ENCODE results near the gene PLAAT3. TPM values are rescaled to one million over a fixed set of nuclear protein-coding genes. Genes with fewer than 3 reads are reported as not detected.
"Not testable (repeated sequence)": the region's sequence is repeated elsewhere in the genome, so short reads cannot be mapped to it uniquely, and the experiment has no call there.

The PLAAT3 gene
- total RNA-seq, 2 experiments from 2014 or later, result 4.8 to 6.5 TPM

- DNase-seq (no peak), ATAC-seq (no peak)
- H3K9me3 Mint-ChIP-seq, result no peaks in the 10 kb centered on the region
- H3K27me3 Mint-ChIP-seq, result no peaks in the 10 kb centered on the region
- H3K4me3 Mint-ChIP-seq, result no peak overlapping the region
- H3K27ac Mint-ChIP-seq, result peak overlapping the region; percentile 11
- ChIA-PET CTCF (interaction anchor here (2.8 kb wide), 1 partner anchor 11 kb away, joined by 7 read pairs; the partner anchor contains the start of gene PLAAT4), POLR2A (interaction anchor here (1.3 to 3.7 kb wide), 2 partner anchors 10 to 14 kb away, joined by 3 to 17 read pairs; partner anchors contain the start of gene PLAAT4)
- peaks cover 3% of the 10 kb centered on the region for H3K36me3 Mint-ChIP-seq (ENCODE audit: low read depth)
- H3K4me1 Mint-ChIP-seq (ENCODE audit: low read depth), result peaks cover 29% of the 10 kb centered on the region
- TF ChIP-seq CTCF (IDR thresholded peaks at IDR 0.05), result no peak
- intact Hi-C loops (cut with micrococcal nuclease), result no loop called here
Measured at GRCh38 chr11:63547061-63547460, 67.2 kb downstream of the PLAAT3 start.

DNA sequence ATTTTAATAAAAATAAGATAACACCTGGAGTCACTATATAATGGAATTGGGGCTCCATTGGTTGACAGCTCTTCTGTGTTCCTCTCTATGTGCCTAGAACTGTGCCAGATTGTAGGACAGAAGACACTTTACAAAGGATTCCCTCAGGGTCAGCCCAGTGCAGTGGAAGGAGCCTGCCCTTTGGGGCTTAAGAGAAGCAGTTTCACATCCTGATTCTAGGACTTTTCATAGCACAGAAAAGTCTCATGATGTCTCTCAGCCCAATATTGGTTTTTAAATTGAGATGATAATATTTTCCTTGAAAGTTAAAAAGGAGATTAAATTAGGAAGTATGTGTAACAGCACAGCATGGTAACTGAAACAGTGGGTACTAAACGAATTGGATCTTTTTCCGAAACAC, 70.5 kb downstream of the PLAAT3 start:
- Mint-ChIP-seq H3K4me3 (no peak overlapping the region), H3K9me3 (no peaks in the 10 kb centered on the region), H3K4me1 (ENCODE audit: low read depth) (peaks cover 26% of the 10 kb centered on the region), H3K27me3 (no peaks in the 10 kb centered on the region), H3K36me3 (ENCODE audit: low read depth) (no peaks in the 10 kb centered on the region), H3K27ac (no peak overlapping the region)
- ChIA-PET CTCF (interaction anchor here (1.4 to 2.7 kb wide), 2 partner anchors 10 to 64 kb away, joined by 4 to 12 read pairs; no protein-coding TSS in a partner anchor), POLR2A (interaction anchor here (2.8 kb wide), 1 partner anchor 7 kb away, joined by 13 read pairs; no protein-coding TSS in a partner anchor)
- TF ChIP-seq CTCF (IDR thresholded peaks at IDR 0.05), result no peak
- DNase-seq (no peak), ATAC-seq (no peak)
- intact Hi-C loops (cut with micrococcal nuclease), result no loop called here

- peak overlapping the region; percentile 25 for H3K27ac Mint-ChIP-seq
- POLR2A ChIA-PET, result interaction anchor here (2.8 kb wide), 1 partner anchor 9 kb away, joined by 13 read pairs; no protein-coding TSS in a partner anchor
Measured at GRCh38 chr11:63542506-63542905, 71.7 kb downstream of the PLAAT3 start.

GRCh38 chr11:63537293-63538101, 76.7 kb downstream of the PLAAT3 start:
- ATAC-seq, result peak; percentile 21
- Mint-ChIP-seq H3K27ac (peak overlapping the region; percentile 87), H3K27me3 (no peaks in the 10 kb centered on the region), H3K4me3 (peak overlapping the region; percentile 80), H3K36me3 (ENCODE audit: low read depth) (no peaks in the 10 kb centered on the region), H3K9me3 (no peaks in the 10 kb centered on the region), H3K4me1 (ENCODE audit: low read depth) (peaks cover 76% of the 10 kb centered on the region)
- POLR2A ChIA-PET, result interaction anchor here (0.6 to 6.4 kb wide), 6 partner anchors 8 to 1721 kb away, joined by 3 to 107 read pairs (median 14); partner anchors contain the start of gene PLAAT2
- intact Hi-C loops (cut with micrococcal nuclease), result no loop called here
- CTCF ChIA-PET, result interaction anchor here (1.1 to 2.9 kb wide), 7 partner anchors 8 to 201 kb away, joined by 4 to 7 read pairs (median 7); partner anchors contain the start of gene PLAAT2
- DNase-seq, result no peak
- TF ChIP-seq CTCF (IDR thresholded peaks at IDR 0.05), result no peak

More at GRCh38 chr11:63542506-63542905, 71.7 kb downstream of the PLAAT3 start:
- H3K36me3 Mint-ChIP-seq (ENCODE audit: low read depth); H3K9me3 Mint-ChIP-seq; intact Hi-C loops (cut with micrococcal nuclease); DNase-seq; H3K4me3 Mint-ChIP-seq; ATAC-seq; H3K27me3 Mint-ChIP-seq: not testable (repeated sequence)
- CTCF ChIA-PET, result interaction anchor here (2.7 kb wide), 1 partner anchor 63 kb away, joined by 12 read pairs; no protein-coding TSS in a partner anchor
- H3K4me1 Mint-ChIP-seq (ENCODE audit: low read depth), result peaks cover 37% of the 10 kb centered on the region

GRCh38 chr11:63536669-63537292, 77.5 kb downstream of the PLAAT3 start, which contains the start of gene PLAAT4:
PLAAT4 (plus strand) TSS chr11:63536808; CDS start chr11:63536869, 61 bp downstream.
- Mint-ChIP-seq H3K27me3 (no peaks in the 10 kb centered on the region), H3K4me1 (ENCODE audit: low read depth) (peaks cover 76% of the 10 kb centered on the region), H3K36me3 (ENCODE audit: low read depth) (no peaks in the 10 kb centered on the region), H3K27ac (peak within 1 kb of the TSS; percentile 87), H3K4me3 (peak within 1 kb of the TSS; percentile 80), H3K9me3 (no peaks in the 10 kb centered on the region)
- POLR2A ChIA-PET, result interaction anchor here (0.6 to 6.4 kb wide), 8 partner anchors 9 to 1720 kb away, joined by 3 to 107 read pairs (median 8); partner anchors contain the start of genes ATL3 and PLAAT2
- intact Hi-C loops (cut with micrococcal nuclease), result no loop called here
- CTCF ChIA-PET, result interaction anchor here (1.2 to 2.9 kb wide), 7 partner anchors 9 to 202 kb away, joined by 4 to 7 read pairs (median 7); partner anchors contain the start of gene PLAAT2
- DNase-seq (no peak), ATAC-seq (peak; percentile 46)
- no peak for TF ChIP-seq CTCF (IDR thresholded peaks at IDR 0.05)

All from activated CD8-positive, alpha-beta T cell treated with anti-CD3 and anti-CD28 coated beads for 36 hours (primary cell).